DND-41 (cell line): ENCODE data around the gene ZMYM4.

Experiments
- ATAC-seq: fragments of 200-7000 bp; cut with Tn5 transposase; 3 replicates; pipeline ENCODE4 v1.9.1; 2021; ENCODE audit warnings: low read depth; ENCODE audit not compliant: insufficient read depth
- DNase-seq: peaks from one replicate; pipeline ENCODE4 v3.0.0-alpha.2; 2020
- H2AFZ ChIP-seq: 2 replicates; pipeline ENCODE4 v1.6.0; 2012; ENCODE audit warnings: low read depth, low read length
- H3K27ac ChIP-seq: 2 replicates; pipeline ENCODE4 v1.5.1; 2012; ENCODE audit warnings: low read length, inconsistent platforms
- H3K27me3 ChIP-seq: fragments of 200-600 bp; sonication (generic); 2 replicates; pipeline ENCODE4 v1.6.0; 2012; ENCODE audit warnings: low read length, mild to moderate bottlenecking, inconsistent platforms; ENCODE audit not compliant: insufficient read depth, poor library complexity
- H3K36me3 ChIP-seq: 2 replicates; pipeline ENCODE4 v1.5.1; 2012; ENCODE audit warnings: low read length, inconsistent platforms; ENCODE audit not compliant: insufficient read depth
- H3K4me1 ChIP-seq: 2 replicates; pipeline ENCODE4 v1.5.1; 2012; ENCODE audit warnings: mild to moderate bottlenecking, low read length; ENCODE audit not compliant: insufficient read depth
- H3K4me2 ChIP-seq: 2 replicates; pipeline ENCODE4 v1.6.0; 2012; ENCODE audit warnings: mild to moderate bottlenecking, moderate library complexity, low read length, inconsistent platforms; ENCODE audit not compliant: insufficient read depth
- H3K4me3 ChIP-seq, 2 experiments: fragments of 200-600 bp in 1 of 2; shearing (Covaris generic) in 1 of 2; 2 replicates each; pipeline ENCODE4 v1.5.1; 2012 to 2016; ENCODE audit warnings: inconsistent platforms in 2 of 2, low read length in 2 of 2, mild to moderate bottlenecking in 2 of 2, low read depth in 1 of 2, moderate library complexity in 1 of 2
- H3K79me2 ChIP-seq: 2 replicates; pipeline ENCODE4 v1.6.0; 2012; ENCODE audit warnings: low read length, inconsistent platforms; ENCODE audit not compliant: insufficient read depth
- H3K9ac ChIP-seq: 2 replicates; pipeline ENCODE4 v1.6.0; 2012; ENCODE audit warnings: low read depth, mild to moderate bottlenecking, inconsistent platforms, low read length, moderate library complexity
- H3K9me3 ChIP-seq: 2 replicates; pipeline ENCODE4 v1.5.1; 2012; ENCODE audit warnings: low read length, moderate library complexity, mild to moderate bottlenecking, inconsistent platforms; ENCODE audit not compliant: insufficient read depth, severe bottlenecking
- H4K20me1 ChIP-seq: 2 replicates; pipeline ENCODE4 v1.6.0; 2012; ENCODE audit warnings: low read length; ENCODE audit not compliant: insufficient read depth
- CTCF ChIP-seq: IDR thresholded peaks from 2 replicates; pipeline ENCODE4 v1.5.1; 2012; ENCODE audit warnings: borderline replicate concordance, low read length, moderate library complexity, mild to moderate bottlenecking; ENCODE audit not compliant: poor library complexity, severe bottlenecking; ENCODE audit errors: extremely low read depth
- EZH2 ChIP-seq: IDR thresholded peaks from 3 replicates; pipeline ENCODE4 v1.6.1; 2012; ENCODE audit warnings: borderline replicate concordance, low read depth, mild to moderate bottlenecking, moderate library complexity, low read length, inconsistent platforms; ENCODE audit not compliant: severe bottlenecking

Gene ZMYM4

DNA sequence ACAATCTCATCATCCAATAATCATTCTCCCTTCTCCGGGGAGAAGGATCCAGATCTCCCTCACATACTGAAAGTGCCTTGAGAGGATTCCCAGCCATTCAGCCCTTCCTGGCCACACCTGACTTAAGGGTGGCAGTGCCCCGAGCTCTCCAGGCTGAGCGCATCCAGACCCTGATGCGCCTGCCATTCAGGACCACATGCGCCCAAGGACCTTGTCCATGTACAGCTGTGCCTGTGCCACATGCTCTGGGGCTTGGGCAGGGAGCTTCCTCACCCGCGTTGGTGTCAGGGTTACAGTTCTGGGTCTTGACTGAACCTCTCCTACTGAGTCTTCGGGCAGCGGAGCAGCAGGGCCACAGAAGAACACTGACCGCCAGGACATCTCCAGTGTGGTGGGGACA lies 167.6 kb downstream of the ZMYM4 start:
- H4K20me1 ChIP-seq: no peaks in the 10 kb centered on the region
- TF ChIP-seq EZH2 (no peak), CTCF (no peak)
- H3K27ac ChIP-seq: no peak overlapping the region
- H3K79me2 ChIP-seq: no peaks in the 10 kb centered on the region
- no peak overlapping the region for H3K9ac ChIP-seq
- ATAC-seq: no peak
- no peaks in the 10 kb centered on the region for H3K27me3 ChIP-seq
- H3K4me3 ChIP-seq: no peak overlapping the region
- no peak overlapping the region for H3K4me2 ChIP-seq
- H3K36me3 ChIP-seq: peaks cover 63% of the 10 kb centered on the region
- H2AFZ ChIP-seq: no peak overlapping the region
- DNase-seq: no peak
- no peaks in the 10 kb centered on the region for H3K9me3 ChIP-seq
- no peaks in the 10 kb centered on the region for H3K4me1 ChIP-seq

DNA sequence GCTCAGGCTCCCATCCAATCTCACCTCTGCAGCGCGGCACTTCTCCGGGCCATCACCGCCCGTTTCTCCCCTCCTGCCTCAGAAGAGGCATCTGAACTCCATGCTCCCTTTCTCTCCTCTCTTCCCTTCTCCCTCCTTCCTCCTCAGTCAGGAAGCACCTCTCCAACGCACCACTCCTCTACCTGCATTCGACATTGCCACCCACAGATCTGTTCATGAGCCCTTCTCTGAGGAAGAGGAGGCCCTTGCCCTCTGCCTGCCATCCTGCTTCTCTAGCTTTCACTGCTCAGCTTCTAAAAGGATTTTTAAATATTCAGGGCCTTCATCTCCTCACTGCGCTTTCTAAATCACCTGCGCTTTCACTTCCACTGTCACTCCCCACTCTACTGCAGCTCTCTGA lies 168.7 kb downstream of the ZMYM4 start:
- H3K9ac ChIP-seq: no peak overlapping the region
- no peak overlapping the region for H3K4me3 ChIP-seq
- no peaks in the 10 kb centered on the region for H4K20me1 ChIP-seq
- no peaks in the 10 kb centered on the region for H3K79me2 ChIP-seq
- H3K9me3 ChIP-seq: no peaks in the 10 kb centered on the region
- no peak overlapping the region for H3K27ac ChIP-seq
- no peak overlapping the region for H2AFZ ChIP-seq
- ATAC-seq (no peak), DNase-seq (no peak)
- H3K27me3 ChIP-seq: no peaks in the 10 kb centered on the region
- TF ChIP-seq EZH2: no peak
- no peak for TF ChIP-seq CTCF
- no peaks in the 10 kb centered on the region for H3K4me1 ChIP-seq
- peaks cover 72% of the 10 kb centered on the region for H3K36me3 ChIP-seq
- H3K4me2 ChIP-seq: no peak overlapping the region

DNA sequence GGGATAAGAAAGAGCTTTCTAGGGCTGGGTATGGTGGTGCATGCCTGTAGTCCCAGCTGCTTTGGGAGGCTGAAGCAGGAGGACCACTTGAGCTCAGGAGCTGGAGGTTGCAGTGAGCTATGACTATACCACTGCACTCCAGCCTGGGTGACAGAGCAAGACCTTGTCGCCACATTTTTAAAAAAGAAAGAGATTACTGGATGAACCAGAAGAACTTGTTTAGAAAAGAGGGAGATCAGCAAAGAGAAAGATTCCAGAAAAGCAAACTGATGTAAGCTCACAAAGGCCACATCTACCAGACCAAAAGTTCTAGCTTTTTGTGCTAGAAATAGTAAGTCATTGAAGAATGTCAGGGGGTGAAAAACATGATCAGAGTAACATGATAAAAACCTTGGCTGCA lies 171.1 kb downstream of the ZMYM4 start:
- H3K9me3 ChIP-seq: no peaks in the 10 kb centered on the region
- H2AFZ ChIP-seq: no peak overlapping the region
- TF ChIP-seq EZH2 (no peak), CTCF (no peak)
- no peaks in the 10 kb centered on the region for H3K27me3 ChIP-seq
- no peak for DNase-seq
- no peak overlapping the region for H3K4me3 ChIP-seq
- no peaks in the 10 kb centered on the region for H3K4me1 ChIP-seq
- H4K20me1 ChIP-seq: no peaks in the 10 kb centered on the region
- ATAC-seq: no peak
- no peak overlapping the region for H3K9ac ChIP-seq
- H3K36me3 ChIP-seq: peaks cover 79% of the 10 kb centered on the region
- H3K4me2 ChIP-seq: no peak overlapping the region
- H3K27ac ChIP-seq: no peak overlapping the region
- H3K79me2 ChIP-seq: no peaks in the 10 kb centered on the region

DNA sequence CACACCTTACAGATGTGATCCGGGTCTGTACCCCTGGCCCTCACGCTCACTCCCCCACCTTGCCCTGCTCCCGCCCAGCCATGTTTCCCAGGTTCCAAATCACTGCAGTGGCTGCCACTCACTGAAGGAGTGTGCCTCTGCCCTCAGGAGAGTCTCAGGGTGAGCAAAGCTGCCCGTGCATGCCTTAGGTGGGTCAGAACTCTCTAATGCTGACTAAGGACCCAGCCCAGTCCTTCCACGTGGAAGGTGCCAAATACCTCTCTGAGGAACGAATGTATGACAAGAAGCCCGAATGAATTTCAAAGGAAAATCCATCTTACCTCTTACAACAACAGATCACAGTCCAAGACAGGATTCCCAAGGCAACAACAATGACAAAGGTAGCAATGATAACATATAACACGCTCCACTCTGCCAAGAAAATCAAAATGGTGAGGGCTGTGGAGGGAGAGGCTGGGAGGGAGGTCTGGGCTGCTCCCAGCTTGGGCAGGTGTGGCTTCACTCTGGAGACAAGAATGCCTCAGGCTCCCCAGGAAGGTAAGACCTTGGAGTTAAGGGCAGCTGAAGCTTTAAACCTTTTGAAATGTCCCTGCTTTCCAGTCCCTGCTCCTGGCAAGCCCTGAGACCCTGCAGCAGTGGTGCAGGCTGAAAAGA lies 173.5 kb downstream of the ZMYM4 start:
- H3K4me3 ChIP-seq: no peak overlapping the region
- H3K4me2 ChIP-seq: no peak overlapping the region
- H3K27me3 ChIP-seq: no peaks in the 10 kb centered on the region
- no peak for DNase-seq
- H3K9me3 ChIP-seq: no peaks in the 10 kb centered on the region
- H2AFZ ChIP-seq: no peak overlapping the region
- H3K4me1 ChIP-seq: no peaks in the 10 kb centered on the region
- H3K79me2 ChIP-seq: no peaks in the 10 kb centered on the region
- peaks cover 64% of the 10 kb centered on the region for H3K36me3 ChIP-seq
- ATAC-seq: no peak
- H4K20me1 ChIP-seq: no peaks in the 10 kb centered on the region
- H3K9ac ChIP-seq: no peak overlapping the region
- TF ChIP-seq CTCF (no peak), EZH2 (no peak)
- H3K27ac ChIP-seq: no peak overlapping the region
